ENCODE measurements around the gene TBC1D10A.

DNA sequence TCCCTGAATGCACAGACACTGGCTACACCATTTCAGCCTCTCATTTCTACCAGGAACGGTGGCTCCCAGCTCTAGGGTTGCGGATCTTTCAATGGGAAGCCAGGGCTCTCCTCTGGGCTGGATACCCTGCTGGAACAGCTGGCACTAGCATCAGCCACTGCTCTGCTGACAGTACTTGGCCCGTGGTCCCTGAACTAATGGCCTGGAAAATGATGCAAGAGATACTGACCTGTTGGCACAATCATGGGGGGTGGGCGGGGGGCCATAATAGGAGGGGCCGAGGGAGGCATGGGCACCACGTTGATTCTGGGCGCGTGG, 10.7 kb upstream of the TBC1D10A start:
- TF ChIP-seq EZH2 (IDR thresholded peaks at IDR 0.05; ENCODE audit: low read length, unreplicated experiment): no peak
- TF ChIP-seq CTCF (conservative IDR thresholded peaks at IDR 0.05; ENCODE audit: low read depth, low read length): no peak

Data from PC-3 (cell line).